Measurements from ENCODE around the gene SOST. TPM values are rescaled to one million over a fixed set of nuclear protein-coding genes. Genes with fewer than 3 reads are reported as not detected.
"Not testable (repeated sequence)": the region's sequence is repeated elsewhere in the genome, so short reads cannot be mapped to it uniquely, and the experiment has no call there.

Gene SOST
- not detected in 2 replicates for total RNA-seq

DNA sequence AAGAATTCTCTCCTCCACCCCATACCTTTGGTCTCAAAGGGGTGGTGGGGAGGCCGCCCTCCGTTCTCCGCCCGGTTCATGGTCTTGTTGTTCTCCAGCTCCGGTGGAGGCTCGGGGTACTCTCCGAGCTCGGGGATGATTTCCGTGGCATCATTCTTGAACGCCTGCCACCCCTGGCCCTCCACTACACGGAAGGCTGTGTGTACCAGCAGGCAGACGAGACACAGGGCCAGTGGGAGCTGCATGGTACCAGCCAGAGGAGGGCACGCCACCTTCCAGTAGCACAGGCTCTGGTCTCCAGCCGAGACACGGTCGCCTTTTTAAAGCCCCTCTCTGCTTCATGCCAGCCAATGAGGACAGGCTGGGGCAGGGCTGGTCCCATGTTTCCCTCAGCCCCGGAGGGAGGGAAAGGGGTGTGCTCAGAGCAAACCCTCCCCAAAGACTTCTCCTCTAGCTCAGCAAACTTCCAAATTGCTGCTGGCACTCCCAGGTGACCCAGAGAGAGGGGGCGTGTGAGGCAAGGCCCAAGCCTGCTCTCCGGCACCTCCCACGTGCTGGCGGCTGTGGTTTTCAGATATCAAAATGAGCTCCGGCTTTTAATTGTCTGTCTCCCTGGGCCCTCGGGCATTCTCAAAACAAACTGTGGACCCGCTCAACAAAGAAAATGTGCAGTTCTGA, at the start of gene SOST:
Gene SOST (minus strand): TSS at position 295 of the 678 bp plus-strand sequence. CDS start 50 bp downstream, at position 245.
- no peak for DNase-seq (ENCODE audit: low read depth)

DNA sequence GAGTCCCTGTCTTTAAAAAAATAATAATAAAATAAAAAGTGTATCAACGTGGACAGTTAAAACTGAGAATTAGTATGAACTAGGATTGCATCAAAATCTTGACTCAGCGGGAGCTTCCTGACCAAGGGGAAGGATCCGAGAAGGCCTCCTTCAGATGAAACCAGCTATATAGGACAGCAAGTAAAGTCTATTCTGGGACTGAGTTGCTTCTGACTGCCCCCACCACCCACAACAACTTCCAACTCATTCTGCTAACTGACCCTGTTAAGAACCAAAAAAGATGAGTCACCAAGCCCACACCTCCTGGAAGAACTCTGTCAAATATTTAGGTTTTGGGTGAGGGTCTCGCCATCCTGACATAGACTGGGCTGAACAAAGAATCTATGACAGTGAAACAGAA, 49.5 kb upstream of the SOST start:
- DNase-seq (ENCODE audit: low read depth): no peak

DNA sequence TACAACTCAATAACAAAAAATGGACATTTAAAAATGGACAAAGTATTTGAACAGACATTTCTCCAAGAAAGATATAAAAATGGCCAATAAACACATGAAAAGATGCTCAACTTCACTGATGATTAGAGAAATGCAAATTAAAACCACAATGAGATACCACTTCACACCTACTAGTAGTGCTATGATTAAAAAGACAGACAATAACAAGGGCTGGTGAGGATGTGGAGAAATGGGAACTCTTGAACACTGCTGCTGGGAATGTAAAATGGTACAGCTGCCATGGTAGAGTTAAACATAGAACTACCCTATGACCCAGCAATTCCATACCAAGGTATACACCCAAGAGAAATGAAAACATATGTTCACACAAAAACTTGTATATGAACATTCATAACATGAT, 46.5 kb upstream of the SOST start:
- DNase-seq (ENCODE audit: low read depth): no peak

DNA sequence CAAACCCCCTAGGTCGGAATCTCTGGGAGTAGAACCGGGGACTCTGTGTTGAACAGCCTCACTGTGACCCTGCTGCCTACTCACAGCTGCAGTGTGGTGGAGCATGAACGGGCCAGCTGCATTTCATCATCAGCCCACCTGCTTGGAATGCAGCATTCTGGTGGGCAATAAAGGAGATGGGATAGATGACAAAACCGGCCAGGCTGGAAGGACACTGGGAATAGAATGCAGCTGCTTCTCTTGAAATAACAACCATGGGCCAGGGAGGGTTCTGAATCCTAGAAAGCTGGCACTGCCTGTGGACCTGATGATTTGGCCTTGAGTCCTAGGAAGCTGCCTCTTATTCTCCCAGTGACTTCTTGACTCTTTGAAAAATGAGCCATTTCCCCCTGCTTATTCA, 45.2 kb upstream of the SOST start:
- no peak for DNase-seq (ENCODE audit: low read depth)

DNA sequence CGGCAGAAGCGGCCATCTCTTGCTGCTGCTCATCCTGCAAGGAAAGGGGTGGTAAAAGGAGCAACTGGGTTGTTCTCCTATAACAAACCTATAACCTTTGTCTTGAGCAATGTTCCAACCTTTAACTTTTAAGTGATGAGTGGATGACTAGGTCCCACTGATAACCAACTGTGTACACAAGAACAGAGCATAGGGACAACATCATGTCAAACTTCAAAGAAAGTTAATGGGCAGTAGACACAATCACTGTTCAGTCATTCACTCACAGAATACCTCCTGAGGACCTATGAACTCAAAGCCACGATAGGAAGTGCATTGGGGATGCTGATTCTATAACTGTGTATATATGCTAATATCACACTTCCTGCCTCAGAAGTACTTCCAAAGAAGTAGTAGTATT, 43.3 kb upstream of the SOST start:
- no peak for DNase-seq (ENCODE audit: low read depth)

DNA sequence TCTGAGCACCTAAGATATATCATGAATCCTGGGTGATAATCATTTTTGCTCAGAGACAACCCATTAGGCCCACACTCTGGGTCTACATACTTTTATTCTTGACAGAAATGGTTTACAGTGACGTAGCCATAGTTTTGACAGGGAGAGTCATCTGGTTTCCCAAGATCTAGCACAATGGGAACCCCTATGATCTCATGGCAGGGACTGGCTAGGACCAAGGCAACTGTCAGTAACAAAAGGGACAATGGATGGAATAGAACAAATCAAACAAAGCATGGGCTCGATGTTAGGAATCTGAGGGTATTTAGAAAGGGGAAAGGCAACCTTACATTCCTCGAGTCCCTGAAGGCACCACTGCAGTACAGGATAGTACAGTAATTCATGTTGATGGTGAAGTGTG, 42.1 kb upstream of the SOST start:
- DNase-seq (ENCODE audit: low read depth): no peak

DNA sequence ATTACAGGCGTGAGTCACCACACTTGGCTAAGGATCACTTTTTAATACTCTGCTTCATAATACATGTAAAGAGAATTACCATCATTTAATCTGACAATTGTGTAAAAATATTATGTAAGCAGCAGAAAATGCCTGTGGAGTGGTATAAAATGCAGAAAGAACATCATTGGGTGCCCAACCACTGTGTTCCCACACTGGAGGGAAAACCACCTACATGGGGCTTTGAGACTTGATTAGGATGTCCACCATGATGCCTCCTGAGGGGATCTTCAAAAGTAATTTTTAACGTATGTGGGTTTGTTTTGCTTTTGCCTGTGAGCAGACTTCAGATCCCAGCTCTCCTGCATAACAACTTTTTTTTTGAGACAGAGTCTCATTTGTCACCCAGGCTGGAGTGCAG, 40.5 kb upstream of the SOST start:
- no peak for DNase-seq (ENCODE audit: low read depth)

DNA sequence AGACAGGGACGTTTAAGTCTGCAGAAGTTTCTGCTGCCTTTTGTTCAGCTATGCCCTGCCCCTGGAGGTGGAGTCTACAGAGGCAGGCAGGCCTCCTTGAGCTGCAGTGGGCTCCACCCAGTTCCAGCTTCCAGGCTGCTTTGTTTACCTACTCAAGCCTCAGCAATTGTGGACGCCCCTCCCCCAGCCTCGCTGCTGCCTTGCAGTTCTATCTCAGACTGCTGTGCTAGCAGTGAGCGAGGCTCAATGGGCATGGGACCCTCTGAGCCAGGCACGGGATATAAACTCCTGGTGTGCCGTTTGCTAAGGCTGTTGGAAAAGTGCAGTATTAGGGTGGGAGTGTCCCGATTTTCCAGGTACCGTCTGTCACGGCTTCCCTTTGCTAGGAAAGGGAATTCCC, 39.4 kb upstream of the SOST start:
- not testable (repeated sequence) for DNase-seq (ENCODE audit: low read depth)

DNA sequence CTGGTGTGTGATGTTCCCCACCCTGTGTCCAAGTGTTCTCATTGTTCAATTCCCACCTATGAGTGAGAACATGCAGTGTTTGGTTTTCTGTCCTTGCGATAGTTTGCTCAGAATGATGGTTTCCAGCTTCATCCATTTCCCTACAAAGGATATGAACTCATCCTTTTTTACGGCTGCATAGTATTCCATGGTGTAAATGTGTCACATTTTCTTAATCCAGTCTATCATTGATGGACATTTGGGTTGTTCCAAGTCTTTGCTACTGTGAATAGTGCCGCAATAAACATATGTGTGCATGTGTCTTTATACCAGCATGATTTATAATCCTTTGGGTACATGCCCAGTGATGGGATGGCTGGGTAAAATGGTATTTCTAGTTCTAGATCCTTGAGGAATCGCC, 34.1 kb upstream of the SOST start:
- DNase-seq (ENCODE audit: low read depth): not testable (repeated sequence)

DNA sequence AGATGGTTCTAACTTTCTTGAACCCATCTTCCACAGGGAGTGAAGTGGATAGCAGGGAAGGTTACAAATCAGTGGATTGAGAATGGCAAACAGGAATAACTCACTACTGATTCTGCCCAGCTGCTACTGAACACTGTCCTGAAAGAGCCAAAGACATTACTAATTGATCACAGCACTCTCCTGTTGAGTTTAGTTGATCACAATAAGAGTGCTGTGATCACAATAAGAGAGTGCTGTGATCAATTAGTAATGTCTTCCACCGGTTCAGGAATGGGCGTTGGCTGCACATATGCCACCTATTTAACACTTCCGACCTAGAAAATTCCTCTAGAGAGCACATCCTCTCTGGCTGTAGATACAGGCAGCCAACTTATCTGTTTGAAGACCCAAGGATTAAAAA, 33.0 kb upstream of the SOST start:
- peak; percentile 85 for DNase-seq (ENCODE audit: low read depth)

DNA sequence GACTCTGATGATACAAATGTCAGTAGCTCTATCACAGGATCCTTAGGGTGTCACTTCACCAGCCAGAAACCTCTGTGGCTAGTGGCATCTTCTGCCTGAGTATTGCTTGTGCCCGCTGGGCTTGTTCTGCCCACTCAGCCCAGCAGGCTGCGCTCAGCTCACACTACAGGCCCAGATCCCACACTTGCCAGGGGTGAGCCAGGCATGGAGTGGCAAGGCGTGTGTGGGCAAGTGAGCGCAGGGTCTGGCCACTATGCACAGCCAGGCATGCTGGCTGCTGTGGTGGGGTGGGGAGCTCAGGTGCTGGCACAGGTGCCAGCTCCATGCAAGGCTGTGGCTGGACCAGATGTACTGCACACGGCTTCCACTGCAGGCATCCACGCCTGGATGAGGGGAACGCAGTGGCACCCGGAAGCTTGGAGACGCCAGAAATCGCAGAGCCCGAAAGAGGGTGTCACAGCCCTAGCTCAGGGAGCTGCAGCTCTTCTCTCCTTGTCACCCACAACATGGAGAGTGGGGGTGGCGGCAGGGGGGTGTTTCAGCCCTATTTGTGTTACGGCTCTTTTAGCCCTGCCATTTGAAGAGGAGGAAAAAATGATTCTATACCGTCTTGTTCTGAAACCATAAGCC, 31.8 kb upstream of the SOST start:
- no peak for DNase-seq (ENCODE audit: low read depth)

DNA sequence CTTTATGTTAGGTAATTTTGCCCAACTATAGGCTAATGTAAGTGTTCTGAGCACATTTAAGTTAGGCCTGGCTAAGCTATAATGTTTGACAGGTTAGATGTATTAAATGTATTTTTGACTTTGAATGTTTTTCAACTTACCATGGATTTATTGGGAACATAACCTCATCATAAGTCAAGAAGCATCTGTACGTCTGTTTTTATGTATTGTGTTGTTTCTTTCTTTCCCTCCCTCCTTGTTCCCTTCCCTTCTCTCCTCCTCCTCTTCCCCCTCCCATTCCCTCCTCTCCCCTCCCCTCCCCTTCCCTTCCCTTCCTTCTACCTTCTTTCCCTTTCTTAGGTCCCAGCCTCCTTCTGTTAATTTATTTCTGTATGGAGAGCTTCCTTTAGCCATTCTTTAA, 30.9 kb upstream of the SOST start:
- no peak for DNase-seq (ENCODE audit: low read depth)

DNA sequence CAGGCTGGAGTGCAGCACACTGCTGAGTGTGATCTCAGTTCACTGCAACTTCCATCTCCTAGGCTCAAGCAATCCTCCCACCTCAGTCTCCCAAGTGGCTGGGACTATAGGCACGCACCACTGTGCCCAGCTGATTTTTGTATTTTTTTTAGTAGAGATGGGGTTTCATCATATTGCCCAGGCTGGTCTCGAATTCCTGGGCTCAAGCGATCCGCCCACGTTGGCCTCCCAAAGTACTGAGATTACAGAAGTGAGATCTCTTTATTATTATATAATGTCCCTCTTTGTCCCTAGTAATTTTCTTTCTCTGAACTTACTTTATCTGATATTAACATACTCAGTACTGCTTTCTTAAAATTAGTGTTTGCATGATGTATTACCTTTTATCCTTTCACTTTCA, 29.9 kb upstream of the SOST start:
- no peak for DNase-seq (ENCODE audit: low read depth)

DNA sequence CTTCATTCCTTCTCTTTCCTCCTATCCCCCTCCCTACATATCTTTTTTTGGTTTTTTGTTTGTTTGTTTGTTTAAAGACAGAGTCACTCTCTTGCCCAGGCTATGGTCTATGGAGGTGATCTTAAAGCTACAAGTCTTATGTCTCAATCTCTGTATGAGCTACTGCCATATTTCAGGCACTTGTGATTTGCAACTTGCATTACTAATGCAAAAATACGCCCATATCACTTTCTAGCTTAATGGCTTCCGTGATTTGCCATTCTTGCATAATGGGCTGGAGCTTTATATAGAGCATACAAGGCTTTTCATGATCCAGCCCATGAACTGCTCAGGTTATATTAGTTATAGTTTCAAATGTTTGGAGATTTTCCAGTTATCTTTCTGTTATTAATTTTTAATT, 29.1 kb upstream of the SOST start:
- no peak for DNase-seq (ENCODE audit: low read depth)

DNA sequence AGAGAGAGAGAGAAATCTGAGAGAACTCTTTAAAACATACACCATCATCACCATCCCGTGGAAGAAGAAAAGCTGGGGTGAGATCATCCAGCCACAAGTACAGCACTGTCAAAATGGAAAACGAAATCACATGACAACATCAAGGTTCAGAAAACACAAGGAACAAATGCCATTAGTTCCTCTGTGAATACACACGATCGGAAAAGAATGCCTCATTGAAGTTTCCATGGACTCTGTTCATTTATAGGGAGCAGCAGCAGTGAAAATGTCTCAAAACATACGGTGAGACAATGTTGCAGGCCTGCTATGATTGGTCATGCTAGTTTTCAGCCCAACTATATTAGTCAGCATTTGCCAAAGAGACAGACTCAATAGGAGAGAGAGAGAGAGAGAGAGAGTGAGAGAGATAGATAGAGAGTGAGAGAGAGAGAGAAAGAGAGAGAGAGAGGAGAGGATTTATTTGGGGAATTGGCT, 26.1 kb upstream of the SOST start:
- no peak for DNase-seq (ENCODE audit: low read depth)

DNA sequence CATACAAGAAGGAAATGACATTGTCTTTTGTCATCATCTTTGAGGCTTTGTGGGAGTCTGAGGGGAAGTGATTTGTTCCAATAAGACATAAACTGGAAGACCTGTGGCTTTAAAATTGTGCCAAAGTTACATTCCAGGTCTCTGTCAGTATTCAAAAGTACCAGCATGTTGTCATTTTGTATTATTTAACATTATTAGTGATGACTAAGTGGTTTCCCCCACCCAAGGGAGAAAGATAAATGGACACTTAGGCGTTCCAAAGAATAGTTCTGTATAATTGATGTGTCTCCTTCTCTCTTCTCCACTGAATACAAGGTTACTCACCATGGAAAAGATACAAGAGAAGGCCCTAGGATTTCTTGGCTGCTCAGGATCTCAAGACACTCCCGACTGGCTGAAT, 25.5 kb upstream of the SOST start:
- no peak for DNase-seq (ENCODE audit: low read depth)

DNA sequence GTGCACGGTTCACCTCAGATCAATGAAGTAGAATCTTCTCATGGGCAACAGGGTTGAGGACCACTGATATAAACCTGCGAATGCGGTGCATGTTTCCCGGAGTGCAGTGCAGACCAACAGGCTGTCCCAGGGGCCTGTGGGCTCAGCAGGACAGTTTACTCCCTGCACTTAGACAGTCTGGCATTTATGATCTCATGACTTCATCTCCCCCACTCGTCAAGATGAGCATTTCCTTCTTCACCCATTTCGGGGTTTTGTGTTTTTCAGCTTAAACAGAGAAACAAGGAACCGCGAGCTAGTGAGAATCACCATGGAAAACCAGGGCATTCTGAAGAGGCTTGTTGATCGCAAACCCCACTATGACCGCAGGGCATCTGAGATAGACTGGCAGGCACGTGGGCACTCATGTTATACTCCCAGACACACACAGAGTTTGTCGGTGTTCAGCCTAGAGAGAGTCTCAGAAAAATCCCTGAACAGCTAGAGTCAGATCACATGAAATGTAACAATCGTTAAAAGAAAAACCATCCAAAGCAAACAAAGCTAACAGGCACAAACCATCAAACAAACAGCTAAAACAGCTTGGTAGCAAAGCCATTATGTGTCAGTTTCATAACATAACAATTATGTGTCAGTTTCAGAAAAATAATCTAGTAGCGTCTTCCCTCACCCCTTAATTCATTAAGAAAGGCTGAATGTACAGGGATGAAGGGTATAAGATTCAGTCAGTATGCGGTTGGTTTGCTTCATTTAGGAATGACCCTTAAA, 24.5 kb upstream of the SOST start:
- DNase-seq (ENCODE audit: low read depth): no peak

DNA sequence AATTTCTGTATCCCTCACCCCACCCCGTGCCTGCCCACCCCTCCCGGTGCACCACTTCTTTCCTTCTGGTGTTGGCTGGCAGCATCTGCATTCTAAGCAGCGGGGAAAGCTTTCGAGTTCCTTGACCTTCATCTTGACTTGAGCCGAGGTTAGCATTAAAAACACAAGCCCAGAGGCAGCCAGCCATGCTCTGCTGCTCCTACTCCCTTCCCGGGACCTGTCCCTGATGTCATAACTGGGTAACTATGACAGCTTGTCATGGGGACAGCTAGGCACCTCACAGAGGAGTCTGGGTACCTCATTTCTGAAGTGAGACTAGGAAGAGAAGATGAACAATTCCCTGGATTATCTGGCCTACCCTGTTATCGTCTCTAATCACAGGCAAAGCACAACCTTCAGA, 21.5 kb upstream of the SOST start, which contains the start of gene CFAP97D1:
Gene CFAP97D1 (plus strand): TSS at position 301 of the 400 bp plus-strand sequence. CDS start 28 bp downstream, at position 329.
- no peak for DNase-seq (ENCODE audit: low read depth)

DNA sequence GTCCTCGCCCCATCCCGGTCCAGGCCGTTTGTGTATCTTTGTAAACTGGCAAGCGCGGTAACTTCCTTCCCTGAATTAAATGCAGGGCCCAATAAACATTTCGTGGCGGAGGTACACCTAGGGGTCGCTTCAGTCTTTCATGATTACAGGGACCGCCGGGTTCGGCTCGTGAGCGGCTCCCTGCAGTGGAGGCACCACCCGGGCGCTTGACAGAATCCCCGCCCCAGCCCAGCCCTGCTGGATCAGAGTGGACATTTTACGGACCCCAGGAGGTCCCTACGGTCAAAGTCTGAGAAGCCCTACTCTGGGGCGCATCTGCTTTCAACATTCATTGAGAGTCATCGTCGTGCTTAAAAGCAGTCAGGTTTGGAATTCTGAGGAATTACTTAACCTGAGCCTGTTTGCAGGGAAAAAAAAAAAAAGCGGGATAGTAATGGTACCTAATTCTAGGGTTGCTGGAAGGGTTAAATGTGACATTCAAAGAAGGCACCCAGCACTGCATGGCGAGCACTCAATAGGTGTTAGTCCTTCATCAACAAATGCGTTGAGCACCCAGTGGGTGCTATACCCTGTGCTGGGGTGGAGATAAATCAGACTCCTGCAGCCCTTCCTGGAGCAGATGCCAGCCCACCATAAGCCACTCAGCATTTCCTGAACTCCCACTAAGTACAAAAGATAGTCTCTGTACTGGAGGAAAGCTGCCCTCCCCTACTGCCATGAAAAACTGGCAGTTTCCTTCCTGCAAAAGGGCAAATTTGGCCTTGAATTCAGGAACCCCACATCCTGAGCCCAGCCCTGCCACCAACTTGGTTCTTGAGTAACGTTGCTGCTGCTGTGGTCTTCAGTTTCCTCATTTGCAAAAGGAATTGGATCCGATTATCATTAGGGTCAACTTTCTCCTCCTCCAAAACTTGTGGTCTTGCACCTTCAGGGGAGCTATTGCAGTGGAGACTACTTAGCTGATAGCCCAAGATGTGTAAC, 20.8 kb upstream of the SOST start:
- no peak for DNase-seq (ENCODE audit: low read depth)

DNA sequence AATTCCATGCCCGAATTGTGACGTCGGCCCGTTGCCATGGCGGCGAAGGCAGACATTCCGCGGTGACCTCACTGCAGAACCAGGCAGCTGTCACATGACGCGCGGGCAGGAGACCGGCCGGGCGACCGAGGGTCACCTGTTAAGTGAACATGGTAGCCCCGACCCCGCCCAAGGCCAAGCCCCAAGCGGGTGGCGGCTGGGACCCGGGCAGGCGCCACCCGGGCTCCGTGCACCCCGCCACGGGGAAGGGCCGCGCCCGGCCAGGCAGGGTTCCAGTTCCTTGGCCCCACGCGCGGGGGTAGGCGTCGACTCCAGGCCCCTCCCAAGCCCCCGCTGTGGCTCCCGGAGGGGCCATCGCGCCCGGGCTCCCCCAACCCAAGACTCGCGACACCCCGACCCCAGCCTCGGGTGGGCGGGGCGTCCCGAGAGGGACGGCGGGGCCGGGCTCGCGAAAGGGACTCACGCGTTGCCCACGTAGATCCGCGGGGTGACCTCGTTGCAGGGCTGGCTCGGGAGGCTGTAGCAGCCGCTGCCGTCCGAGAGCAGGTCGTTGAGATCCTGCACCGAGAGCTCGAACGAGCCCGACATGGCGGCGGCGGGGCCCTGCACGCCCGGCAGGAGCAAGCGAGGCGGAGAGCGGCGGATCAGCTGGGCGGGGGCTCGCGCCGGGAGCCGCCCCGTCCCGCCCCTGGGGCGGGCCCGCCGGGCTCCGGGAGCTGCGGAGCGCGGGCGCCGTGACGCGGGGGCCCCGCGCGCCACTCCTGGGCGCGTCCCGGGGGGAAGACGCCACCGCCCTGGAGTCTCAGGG, 19.9 kb upstream of the SOST start, which contains the start of gene DUSP3:
Gene DUSP3 (minus strand): TSS at position 641 of the 808 bp plus-strand sequence. CDS start 53 bp downstream, at position 588.
- peak; percentile 83 for DNase-seq (ENCODE audit: low read depth)
